Fibroblast of mammary gland (primary cell): Measurements from ENCODE around the gene RNF166.

Experiments
- DNase-seq: peaks from one replicate; pipeline ENCODE4 v3.0.0-alpha.2; 2010; ENCODE audit warnings: low read depth
- H3K4me3 ChIP-seq: 2 replicates; pipeline ENCODE4 v1.5.1; 2011; ENCODE audit warnings: low read depth, mild to moderate bottlenecking, low read length, moderate library complexity; ENCODE audit not compliant: control insufficient read depth
- TF ChIP-seq, protein P1 (sequence below): conservative IDR thresholded peaks from 2 replicates; pipeline ENCODE4 v1.5.1; 2011; ENCODE audit warnings: low read depth, low read length, inconsistent platforms; ENCODE audit not compliant: control insufficient read depth, insufficient read depth

RNF166 gene

DNA sequence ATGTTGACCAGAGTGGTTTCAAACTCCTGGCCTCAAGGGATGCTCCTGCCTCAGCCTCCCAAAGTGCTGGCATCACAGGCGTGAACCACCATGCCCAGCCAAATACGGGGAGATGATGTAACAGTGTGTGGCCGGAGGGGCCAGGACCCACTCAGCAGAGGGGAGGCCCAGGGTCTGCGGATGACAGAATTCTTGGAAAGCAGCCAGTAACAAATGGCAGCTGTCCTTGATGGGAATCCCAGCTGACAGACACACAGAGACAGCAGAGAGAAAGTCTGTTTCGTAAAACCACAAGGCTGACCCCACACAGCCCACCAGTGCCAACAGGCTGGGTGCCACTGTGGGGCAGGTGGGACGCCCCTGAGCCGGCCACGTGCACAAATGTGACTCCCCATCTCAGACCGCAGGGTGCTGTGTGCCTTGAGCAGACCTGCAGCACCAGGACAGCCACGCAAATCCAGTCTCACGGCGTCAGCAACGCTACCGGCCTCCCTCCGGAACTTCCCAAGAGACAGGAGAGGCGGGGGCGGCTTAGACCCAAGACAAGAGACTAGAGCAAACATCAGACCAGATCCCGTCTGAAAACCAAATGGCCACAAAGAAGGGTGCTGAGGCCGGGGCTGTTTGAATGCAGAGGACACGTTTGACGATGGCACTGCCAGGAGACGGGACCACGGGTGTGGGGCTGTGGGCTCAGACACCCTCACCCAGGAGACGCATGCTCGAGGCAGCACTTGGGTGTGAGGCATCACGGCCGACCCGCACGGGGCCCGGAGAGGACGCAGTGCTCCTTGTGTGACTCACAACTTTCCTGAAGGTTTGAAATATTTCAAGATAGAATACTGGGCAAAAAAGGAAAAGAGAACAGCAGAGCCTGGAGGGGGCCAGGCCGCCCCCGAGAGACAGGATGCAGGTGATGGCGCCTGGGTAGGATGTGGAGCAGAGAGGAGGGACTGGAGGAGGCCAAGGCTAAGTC lies 24.7 kb upstream of the RNF166 start:
- TF ChIP-seq, protein P1, sequence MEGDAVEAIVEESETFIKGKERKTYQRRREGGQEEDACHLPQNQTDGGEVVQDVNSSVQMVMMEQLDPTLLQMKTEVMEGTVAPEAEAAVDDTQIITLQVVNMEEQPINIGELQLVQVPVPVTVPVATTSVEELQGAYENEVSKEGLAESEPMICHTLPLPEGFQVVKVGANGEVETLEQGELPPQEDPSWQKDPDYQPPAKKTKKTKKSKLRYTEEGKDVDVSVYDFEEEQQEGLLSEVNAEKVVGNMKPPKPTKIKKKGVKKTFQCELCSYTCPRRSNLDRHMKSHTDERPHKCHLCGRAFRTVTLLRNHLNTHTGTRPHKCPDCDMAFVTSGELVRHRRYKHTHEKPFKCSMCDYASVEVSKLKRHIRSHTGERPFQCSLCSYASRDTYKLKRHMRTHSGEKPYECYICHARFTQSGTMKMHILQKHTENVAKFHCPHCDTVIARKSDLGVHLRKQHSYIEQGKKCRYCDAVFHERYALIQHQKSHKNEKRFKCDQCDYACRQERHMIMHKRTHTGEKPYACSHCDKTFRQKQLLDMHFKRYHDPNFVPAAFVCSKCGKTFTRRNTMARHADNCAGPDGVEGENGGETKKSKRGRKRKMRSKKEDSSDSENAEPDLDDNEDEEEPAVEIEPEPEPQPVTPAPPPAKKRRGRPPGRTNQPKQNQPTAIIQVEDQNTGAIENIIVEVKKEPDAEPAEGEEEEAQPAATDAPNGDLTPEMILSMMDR = no peak
- no peak for DNase-seq
- H3K4me3 ChIP-seq = no peak overlapping the region

DNA sequence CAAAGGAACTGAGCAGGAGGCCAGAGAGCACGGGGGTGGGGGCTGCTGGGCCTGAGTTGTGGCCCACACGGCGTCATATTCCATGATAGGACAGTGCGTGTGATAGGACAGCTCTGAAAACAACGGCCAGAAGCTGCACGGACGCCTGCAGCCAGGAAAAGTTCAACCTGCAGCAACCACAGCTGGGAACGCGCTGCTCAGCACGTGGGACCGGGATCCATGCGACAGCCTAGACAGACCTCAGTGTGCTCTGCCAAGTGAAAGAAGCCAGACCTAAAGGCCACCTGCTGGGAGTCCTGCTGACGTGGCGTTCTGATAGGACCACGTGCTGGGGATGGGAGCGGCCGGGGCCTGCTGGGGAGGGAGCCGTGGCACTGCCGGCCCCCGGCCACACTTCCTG lies 21.7 kb upstream of the RNF166 start:
- no peak for DNase-seq
- TF ChIP-seq, protein P1 = no peak
- no peak overlapping the region for H3K4me3 ChIP-seq

DNA sequence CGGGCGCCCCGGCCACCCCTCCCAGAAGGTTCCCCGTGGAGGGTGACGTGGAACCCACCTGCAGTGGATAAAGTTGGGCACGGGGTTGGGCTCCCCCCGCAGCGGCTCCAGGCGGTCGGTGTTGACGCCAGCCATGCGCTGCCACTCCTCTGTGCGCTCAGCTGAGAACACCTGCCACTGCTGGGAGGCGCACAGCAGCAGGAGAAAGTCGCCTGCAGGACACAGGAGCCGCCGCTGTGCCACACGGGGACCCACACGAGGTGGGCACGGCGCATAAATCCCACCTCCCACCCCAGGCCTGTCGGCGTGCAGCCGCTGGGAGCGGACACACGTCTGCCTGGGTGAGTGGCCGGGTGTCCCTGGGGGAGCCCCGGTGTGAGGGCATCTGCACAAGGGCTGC lies 20.8 kb upstream of the RNF166 start:
- no peak for DNase-seq
- TF ChIP-seq, protein P1 = no peak
- no peak overlapping the region for H3K4me3 ChIP-seq

DNA sequence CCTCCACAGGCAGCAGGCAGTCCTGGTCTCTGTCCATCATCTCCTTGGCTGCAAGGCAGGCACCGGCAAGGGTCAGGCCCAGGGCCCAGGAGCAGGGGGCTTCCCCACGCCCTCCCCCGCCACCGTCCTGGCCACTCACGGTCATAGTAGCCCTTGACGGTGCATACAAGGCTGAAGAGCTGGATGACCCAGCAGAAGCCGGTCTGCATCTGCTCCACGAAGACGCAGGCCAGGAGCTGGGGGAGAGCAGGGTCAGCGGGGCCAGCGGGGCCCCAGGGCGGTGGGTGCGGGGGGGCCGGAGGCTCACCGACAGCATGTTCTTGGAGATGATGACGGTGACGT lies 20.2 kb upstream of the RNF166 start:
- no peak for DNase-seq
- H3K4me3 ChIP-seq = no peak overlapping the region
- TF ChIP-seq, protein P1 = no peak

DNA sequence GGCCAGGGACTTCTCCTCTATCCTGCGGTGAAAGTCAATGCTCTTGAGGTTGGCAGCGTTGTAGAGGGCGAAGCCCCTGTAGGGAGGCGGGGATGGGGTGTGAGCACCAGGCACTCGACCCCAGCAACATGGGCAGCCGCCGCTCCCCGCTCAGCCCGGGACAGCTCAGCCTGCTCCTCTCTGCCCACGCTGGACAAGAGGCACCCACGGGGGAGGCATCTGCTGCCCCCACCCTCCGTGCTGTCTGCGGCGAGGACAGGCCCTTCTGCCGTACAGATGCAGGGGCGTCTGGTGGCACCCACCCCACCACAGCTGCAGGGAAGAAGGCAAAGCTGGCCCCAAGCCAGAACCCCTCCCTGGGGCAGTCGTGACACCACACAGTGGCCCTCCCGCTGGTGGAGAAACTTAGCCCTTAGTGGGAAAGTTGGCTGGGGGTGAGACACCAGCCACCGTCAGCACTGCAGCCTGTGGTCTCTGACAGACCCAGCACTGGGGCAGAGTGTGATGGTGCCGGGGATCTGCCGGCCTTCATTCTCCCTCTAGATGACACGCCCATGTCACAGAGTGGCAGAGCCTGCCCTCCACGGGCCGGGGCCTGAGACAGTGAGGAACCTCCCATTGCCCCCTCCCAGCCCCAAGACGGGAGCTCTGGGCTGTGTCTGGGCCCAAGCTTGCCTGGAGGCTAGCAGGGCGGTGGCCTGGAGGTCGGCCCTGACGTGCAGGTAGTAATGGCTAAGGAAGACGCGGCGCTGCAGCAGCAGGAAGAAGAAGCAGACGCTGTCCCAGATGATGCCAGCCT lies 19.6 kb upstream of the RNF166 start:
- TF ChIP-seq, protein P1 = no peak
- H3K4me3 ChIP-seq = no peak overlapping the region
- no peak for DNase-seq

DNA sequence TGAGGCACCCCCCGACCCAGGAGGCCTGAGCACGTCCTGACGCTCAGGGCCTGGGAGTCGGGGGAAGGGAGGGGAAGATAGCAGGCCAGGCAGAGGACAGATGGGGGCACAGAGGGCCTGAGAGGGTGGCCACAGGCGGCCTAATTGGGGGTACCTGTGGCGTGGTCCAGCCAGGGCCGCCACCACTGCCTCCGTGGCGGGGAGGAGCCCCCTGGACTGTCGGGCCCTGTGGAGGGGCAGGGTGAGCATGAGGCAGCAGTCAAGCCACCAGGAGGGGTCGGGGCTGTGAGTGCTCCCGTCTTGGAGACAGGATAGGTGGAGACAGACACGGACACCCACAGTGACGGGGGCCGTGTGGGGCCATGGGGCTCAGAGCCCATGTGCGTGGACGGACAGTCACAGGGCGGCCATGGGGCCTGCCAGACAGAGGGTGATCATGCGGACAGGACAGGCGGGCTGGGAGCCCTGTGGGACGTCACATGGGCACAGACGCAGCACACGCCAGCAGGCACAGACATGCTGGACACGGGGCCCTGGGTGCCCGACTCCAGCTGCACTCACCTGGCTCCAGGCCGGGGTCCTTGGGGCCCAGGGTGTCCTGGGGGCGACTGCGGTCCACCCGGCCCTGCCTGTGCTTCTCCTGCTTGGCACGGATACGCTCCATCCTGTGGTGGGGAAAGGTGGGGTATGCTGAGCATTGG lies 18.8 kb upstream of the RNF166 start:
- TF ChIP-seq, protein P1 = no peak
- no peak for DNase-seq
- no peak overlapping the region for H3K4me3 ChIP-seq
